Activated T-helper 17 cell treated with anti-CD3 and anti-CD28 coated beads, Interleukin-2, amount 50 U/mL, for 72 hours (primary cell): ENCODE data around the gene AIRE. TPM values are rescaled to one million over a fixed set of nuclear protein-coding genes. Genes with fewer than 3 reads are reported as not detected.
A peak's percentile ranks its signal among the peaks of the same experiment; 100 is the strongest.
"Not testable (repeated sequence)": the region's sequence is repeated elsewhere in the genome, so short reads cannot be mapped to it uniquely, and the experiment has no call there.

Experiments
- ATAC-seq: fragments of 150-1000 bp; cut with Tn5 transposase; replicated peaks from 2 replicates; pipeline ENCODE4 v1.10.0; 2021; ENCODE audit warnings: mild to moderate bottlenecking, moderate library complexity
- H3K27ac Mint-ChIP-seq: one replicate; pipeline ENCODE4 v1.8.0; 2022; ENCODE audit warnings: mixed read lengths
- H3K27me3 Mint-ChIP-seq: one replicate; pipeline ENCODE4 v1.8.0; 2022; ENCODE audit warnings: mixed read lengths
- H3K36me3 Mint-ChIP-seq: one replicate; pipeline ENCODE4 v1.8.0; 2022; ENCODE audit warnings: low read depth, mild to moderate bottlenecking, mixed read lengths
- H3K4me1 Mint-ChIP-seq: one replicate; pipeline ENCODE4 v1.8.0; 2022; ENCODE audit warnings: mixed read lengths
- H3K4me3 Mint-ChIP-seq: one replicate; pipeline ENCODE4 v1.8.0; 2022; ENCODE audit warnings: mild to moderate bottlenecking, mixed read lengths
- H3K9me3 Mint-ChIP-seq: one replicate; pipeline ENCODE4 v1.8.0; 2022; ENCODE audit warnings: mixed read lengths
- total RNA-seq, 2 donors: library from RNA; stranded (reverse); gene quantifications; one replicate each; pipeline ENCODE4 v1.2.3, GENCODE V29; 2022

The AIRE gene
- total RNA-seq, 2 donors from 2014 or later: not detected

DNA sequence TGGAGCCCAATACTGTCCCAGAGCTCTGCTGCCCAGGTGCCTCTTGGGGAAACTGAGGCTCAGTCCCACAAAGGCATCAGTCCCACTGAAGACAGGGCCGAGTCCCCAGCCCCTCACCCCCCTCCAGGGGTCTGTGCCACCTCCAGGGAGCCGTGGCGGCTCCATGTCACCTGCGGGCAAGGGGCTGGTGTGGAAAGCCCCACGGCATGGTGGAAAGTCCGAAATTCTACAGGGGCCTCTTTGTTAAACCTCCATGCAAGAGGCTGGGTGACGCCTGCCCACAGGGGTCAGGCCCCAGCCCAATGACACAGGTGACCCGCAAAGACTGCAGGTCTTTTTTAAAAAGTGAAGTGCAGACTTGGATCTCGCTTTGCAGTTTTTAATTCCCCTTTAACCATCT, 3.3 kb upstream of the AIRE start:
- no peaks in the 10 kb centered on the region for H3K27me3 Mint-ChIP-seq
- no peaks in the 10 kb centered on the region for H3K4me1 Mint-ChIP-seq
- no peak overlapping the region for H3K4me3 Mint-ChIP-seq
- no peaks in the 10 kb centered on the region for H3K9me3 Mint-ChIP-seq
- no peak overlapping the region for H3K27ac Mint-ChIP-seq
- no peaks in the 10 kb centered on the region for H3K36me3 Mint-ChIP-seq
- no peak for ATAC-seq

GRCh38 chr21:44283211-44283785, 2.4 kb upstream of the AIRE start:
- H3K4me1 Mint-ChIP-seq, ATAC-seq, H3K36me3 Mint-ChIP-seq, H3K9me3 Mint-ChIP-seq, H3K27me3 Mint-ChIP-seq, H3K27ac Mint-ChIP-seq, H3K4me3 Mint-ChIP-seq: not testable (repeated sequence)

DNA sequence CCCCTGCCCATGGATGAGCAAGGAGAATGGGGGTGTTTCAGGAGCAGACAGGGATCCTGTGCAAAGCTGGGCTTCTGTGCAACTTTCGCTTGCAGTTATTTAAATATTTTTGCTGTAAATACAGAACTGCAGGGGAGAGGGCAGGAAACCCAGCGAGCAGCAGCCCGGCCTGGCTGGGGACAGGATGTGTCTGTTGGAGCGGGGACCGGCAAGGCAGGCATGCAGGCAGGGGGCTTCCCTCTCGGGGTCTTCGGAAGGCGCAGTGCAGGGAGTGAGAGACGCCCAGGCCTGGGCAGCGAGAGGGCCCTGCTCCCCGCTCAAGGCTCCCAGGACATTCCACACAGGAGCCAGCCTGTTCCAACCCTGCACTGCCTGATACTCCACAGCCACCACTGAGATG, 1.7 kb upstream of the AIRE start:
- no peaks in the 10 kb centered on the region for H3K36me3 Mint-ChIP-seq
- no peaks in the 10 kb centered on the region for H3K27me3 Mint-ChIP-seq
- no peak for ATAC-seq
- H3K9me3 Mint-ChIP-seq: no peaks in the 10 kb centered on the region
- no peak overlapping the region for H3K4me3 Mint-ChIP-seq
- peaks cover 4% of the 10 kb centered on the region for H3K4me1 Mint-ChIP-seq
- no peak overlapping the region for H3K27ac Mint-ChIP-seq

- ATAC-seq: no peak
These were observed 525 bp downstream of the AIRE start for GRCh38 chr21:44286086-44286715.

DNA sequence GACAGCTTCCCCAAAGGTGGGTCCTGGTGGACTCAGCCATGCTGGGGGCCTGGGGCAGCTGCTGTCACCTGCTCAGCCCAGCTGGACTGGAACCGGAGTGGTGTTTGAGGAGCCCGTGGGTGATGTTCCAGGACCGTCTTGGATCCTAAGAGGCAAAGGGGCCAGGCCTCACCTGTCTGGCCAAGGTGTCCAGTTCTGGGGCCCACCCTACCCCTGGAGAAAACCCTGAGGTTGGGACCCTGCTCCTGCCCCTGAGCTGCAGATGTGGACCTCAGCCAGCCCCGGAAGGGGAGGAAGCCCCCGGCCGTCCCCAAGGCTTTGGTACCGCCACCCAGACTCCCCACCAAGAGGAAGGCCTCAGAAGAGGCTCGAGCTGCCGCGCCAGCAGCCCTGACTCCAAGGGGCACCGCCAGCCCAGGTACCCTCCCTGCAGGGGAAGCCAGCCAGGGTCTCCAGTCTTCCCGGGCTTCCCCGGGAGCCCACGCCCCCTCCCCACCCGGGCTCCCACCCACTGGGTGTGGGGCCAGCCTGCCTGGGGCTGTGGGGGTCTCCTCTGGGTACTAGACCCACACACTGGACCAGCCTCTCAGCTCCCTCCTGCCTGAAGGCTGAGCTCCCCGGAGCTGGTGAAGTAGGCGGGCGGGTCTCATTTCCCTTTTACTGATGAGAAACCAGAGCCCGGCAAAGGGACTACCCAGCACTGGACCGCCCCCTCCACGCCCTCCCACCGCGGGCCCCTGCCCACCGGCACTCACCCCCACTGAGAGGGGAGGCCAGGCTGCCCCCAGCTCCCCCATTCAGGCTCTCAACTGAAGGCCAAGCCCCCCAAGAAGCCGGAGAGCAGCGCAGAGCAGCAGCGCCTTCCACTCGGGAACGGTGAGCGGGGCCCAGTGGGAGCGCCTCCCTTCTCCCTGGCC, 1.3 kb downstream of the AIRE start:
- H3K27me3 Mint-ChIP-seq: no peaks in the 10 kb centered on the region
- H3K27ac Mint-ChIP-seq: no peak overlapping the region
- H3K9me3 Mint-ChIP-seq: no peaks in the 10 kb centered on the region
- H3K4me1 Mint-ChIP-seq: peaks cover 4% of the 10 kb centered on the region
- no peaks in the 10 kb centered on the region for H3K36me3 Mint-ChIP-seq
- no peak overlapping the region for H3K4me3 Mint-ChIP-seq
- ATAC-seq: no peak

More at GRCh38 chr21:44286086-44286715, 525 bp downstream of the AIRE start:
- H3K36me3 Mint-ChIP-seq: no peaks in the 10 kb centered on the region
- H3K4me3 Mint-ChIP-seq: no peak overlapping the region
- H3K27me3 Mint-ChIP-seq: no peaks in the 10 kb centered on the region
- H3K4me1 Mint-ChIP-seq: peaks cover 4% of the 10 kb centered on the region
- H3K9me3 Mint-ChIP-seq: no peaks in the 10 kb centered on the region
- H3K27ac Mint-ChIP-seq: no peak overlapping the region

- no peak overlapping the region for H3K27ac Mint-ChIP-seq
- ATAC-seq: no peak
These were observed 2.8 kb downstream of the AIRE start for GRCh38 chr21:44288251-44289110.

DNA sequence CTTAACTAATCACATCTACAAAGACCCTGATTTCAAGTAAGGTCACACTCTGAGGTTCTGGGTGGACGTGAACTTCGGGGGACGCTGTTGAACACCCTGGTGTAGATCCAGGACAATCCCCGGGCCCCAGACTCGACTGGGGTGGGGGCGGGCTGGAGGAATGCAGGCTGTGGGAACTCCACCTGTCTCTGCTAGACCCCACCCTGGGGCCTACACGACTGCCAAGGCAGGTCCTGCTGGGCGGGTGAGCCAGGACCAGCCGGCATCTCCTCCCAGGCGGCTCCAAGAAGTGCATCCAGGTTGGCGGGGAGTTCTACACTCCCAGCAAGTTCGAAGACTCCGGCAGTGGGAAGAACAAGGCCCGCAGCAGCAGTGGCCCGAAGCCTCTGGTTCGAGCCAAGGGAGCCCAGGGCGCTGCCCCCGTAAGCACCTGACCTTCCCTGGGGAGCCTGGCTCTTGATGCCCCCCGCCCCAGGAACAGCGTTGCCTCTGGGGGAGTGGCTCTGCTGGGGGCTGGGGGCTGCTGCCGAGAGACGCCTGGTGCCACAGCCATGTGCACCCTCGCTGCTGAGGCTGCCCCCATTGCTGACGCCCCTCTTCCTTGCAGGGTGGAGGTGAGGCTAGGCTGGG, 3.8 kb downstream of the AIRE start:
- H3K9me3 Mint-ChIP-seq: no peaks in the 10 kb centered on the region
- H3K27me3 Mint-ChIP-seq: no peaks in the 10 kb centered on the region
- H3K27ac Mint-ChIP-seq: no peak overlapping the region
- H3K4me1 Mint-ChIP-seq: peaks cover 4% of the 10 kb centered on the region
- H3K4me3 Mint-ChIP-seq: no peak overlapping the region
- no peaks in the 10 kb centered on the region for H3K36me3 Mint-ChIP-seq
- ATAC-seq: no peak

More at GRCh38 chr21:44288251-44289110, 2.8 kb downstream of the AIRE start:
- Mint-ChIP-seq H3K4me3 (no peak overlapping the region), H3K9me3 (no peaks in the 10 kb centered on the region), H3K4me1 (peaks cover 4% of the 10 kb centered on the region), H3K36me3 (no peaks in the 10 kb centered on the region), H3K27me3 (no peaks in the 10 kb centered on the region)

GRCh38 chr21:44290327-44291077, 4.8 kb downstream of the AIRE start:
- ATAC-seq: no peak
- H3K36me3 Mint-ChIP-seq: no peaks in the 10 kb centered on the region

GRCh38 chr21:44291078-44291935, 5.6 kb downstream of the AIRE start:
- H3K4me1 Mint-ChIP-seq: peaks cover 4% of the 10 kb centered on the region
- H3K9me3 Mint-ChIP-seq: no peaks in the 10 kb centered on the region
- no peak overlapping the region for H3K4me3 Mint-ChIP-seq
- no peak for ATAC-seq
- H3K36me3 Mint-ChIP-seq: no peaks in the 10 kb centered on the region
- H3K27me3 Mint-ChIP-seq: no peaks in the 10 kb centered on the region
- H3K27ac Mint-ChIP-seq: no peak overlapping the region

More at GRCh38 chr21:44290327-44291077, 4.8 kb downstream of the AIRE start:
- Mint-ChIP-seq H3K4me1 (peaks cover 4% of the 10 kb centered on the region), H3K4me3 (no peak overlapping the region), H3K27me3 (no peaks in the 10 kb centered on the region), H3K27ac (no peak overlapping the region), H3K9me3 (no peaks in the 10 kb centered on the region)

- no peak overlapping the region for H3K27ac Mint-ChIP-seq
These were observed 6.5 kb downstream of the AIRE start for GRCh38 chr21:44291936-44292811.

DNA sequence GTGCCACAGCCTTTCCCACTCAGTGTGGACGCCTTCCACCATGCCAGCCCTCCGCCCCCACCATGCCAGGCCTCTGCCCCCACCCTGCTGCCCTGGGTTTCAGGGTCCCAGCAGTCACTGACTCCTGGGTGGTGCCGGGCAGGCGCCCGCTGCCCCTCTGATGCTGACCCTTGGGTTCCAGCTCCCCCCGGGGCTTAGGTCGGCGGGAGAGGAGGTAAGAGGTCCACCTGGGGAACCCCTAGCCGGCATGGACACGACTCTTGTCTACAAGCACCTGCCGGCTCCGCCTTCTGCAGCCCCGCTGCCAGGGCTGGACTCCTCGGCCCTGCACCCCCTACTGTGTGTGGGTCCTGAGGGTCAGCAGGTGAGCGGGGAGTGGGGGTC, 7.1 kb downstream of the AIRE start:
- Mint-ChIP-seq H3K4me3 (no peak overlapping the region), H3K27ac (no peak overlapping the region), H3K27me3 (no peaks in the 10 kb centered on the region), H3K4me1 (peaks cover 3% of the 10 kb centered on the region), H3K9me3 (no peaks in the 10 kb centered on the region), H3K36me3 (no peaks in the 10 kb centered on the region)
- no peak for ATAC-seq

More at GRCh38 chr21:44291936-44292811, 6.5 kb downstream of the AIRE start:
- H3K36me3 Mint-ChIP-seq: no peaks in the 10 kb centered on the region
- peak overlapping the region; percentile 12 for H3K4me3 Mint-ChIP-seq
- no peaks in the 10 kb centered on the region for H3K27me3 Mint-ChIP-seq
- ATAC-seq: no peak
- no peaks in the 10 kb centered on the region for H3K9me3 Mint-ChIP-seq
- peaks cover 4% of the 10 kb centered on the region for H3K4me1 Mint-ChIP-seq
